ENCODE measurements around the gene SLC6A12.

DNA sequence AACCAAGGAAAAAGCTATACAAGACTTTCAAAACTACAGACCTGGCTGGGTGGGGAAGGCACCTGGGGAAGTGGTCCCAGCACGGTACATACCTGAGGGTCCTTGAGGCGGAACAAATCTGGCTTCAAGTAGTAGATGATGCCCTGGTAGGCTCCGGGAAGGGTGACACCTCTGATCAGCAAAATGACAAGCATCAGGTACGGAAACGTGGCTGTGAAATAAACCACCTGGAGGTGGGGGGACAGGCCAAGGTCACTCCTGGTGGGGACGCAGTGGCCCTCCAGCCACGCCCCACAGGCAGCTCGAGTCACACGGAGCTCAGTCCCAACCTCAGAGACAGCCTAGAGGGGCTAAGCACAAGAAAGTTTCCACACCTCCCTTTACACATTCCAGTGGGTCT lies 15.3 kb downstream of the SLC6A12 start:
- TF ChIP-seq, protein P1, sequence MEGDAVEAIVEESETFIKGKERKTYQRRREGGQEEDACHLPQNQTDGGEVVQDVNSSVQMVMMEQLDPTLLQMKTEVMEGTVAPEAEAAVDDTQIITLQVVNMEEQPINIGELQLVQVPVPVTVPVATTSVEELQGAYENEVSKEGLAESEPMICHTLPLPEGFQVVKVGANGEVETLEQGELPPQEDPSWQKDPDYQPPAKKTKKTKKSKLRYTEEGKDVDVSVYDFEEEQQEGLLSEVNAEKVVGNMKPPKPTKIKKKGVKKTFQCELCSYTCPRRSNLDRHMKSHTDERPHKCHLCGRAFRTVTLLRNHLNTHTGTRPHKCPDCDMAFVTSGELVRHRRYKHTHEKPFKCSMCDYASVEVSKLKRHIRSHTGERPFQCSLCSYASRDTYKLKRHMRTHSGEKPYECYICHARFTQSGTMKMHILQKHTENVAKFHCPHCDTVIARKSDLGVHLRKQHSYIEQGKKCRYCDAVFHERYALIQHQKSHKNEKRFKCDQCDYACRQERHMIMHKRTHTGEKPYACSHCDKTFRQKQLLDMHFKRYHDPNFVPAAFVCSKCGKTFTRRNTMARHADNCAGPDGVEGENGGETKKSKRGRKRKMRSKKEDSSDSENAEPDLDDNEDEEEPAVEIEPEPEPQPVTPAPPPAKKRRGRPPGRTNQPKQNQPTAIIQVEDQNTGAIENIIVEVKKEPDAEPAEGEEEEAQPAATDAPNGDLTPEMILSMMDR (IDR thresholded peaks at IDR 0.05; ENCODE audit: low read length), result no peak
- TF ChIP-seq EZH2 (IDR thresholded peaks at IDR 0.05; ENCODE audit: borderline replicate concordance, low read length), result no peak
